ENCODE results near the gene TRIM13.

The TRIM13 gene

DNA sequence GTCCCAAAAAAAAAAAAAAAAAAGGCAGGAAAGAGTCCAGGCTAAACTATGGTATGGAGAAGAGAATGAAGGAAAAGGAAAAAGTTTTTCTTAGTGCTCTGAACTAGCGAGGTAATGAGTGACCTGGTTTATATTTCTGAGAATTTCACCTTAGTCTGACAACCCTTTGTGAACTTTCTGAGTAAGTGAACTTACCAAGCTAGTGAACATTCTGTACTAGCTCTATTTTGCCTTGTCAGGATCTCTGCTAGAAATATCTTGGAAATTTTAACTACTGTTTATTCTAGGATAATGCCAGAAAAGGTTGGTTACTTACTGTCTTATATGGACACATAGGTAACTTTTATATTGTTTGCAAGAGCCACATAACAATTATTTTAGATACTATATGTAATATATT lies 4.4 kb downstream of the TRIM13 start:
- Mint-ChIP-seq H3K36me3 (ENCODE audit: low read depth) (peaks cover 64% of the 10 kb centered on the region), H3K27me3 (ENCODE audit: low read depth) (no peaks in the 10 kb centered on the region), H3K4me3 (no peak overlapping the region), H3K4me1 (peaks cover 34% of the 10 kb centered on the region), H3K9me3 (no peaks in the 10 kb centered on the region), H3K27ac (peak overlapping the region in 2 of 3 experiments; percentile 29 to 76)
- TF ChIP-seq, protein P1, sequence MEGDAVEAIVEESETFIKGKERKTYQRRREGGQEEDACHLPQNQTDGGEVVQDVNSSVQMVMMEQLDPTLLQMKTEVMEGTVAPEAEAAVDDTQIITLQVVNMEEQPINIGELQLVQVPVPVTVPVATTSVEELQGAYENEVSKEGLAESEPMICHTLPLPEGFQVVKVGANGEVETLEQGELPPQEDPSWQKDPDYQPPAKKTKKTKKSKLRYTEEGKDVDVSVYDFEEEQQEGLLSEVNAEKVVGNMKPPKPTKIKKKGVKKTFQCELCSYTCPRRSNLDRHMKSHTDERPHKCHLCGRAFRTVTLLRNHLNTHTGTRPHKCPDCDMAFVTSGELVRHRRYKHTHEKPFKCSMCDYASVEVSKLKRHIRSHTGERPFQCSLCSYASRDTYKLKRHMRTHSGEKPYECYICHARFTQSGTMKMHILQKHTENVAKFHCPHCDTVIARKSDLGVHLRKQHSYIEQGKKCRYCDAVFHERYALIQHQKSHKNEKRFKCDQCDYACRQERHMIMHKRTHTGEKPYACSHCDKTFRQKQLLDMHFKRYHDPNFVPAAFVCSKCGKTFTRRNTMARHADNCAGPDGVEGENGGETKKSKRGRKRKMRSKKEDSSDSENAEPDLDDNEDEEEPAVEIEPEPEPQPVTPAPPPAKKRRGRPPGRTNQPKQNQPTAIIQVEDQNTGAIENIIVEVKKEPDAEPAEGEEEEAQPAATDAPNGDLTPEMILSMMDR (IDR thresholded peaks at IDR 0.05; ENCODE audit: unreplicated experiment in 3 of 3), result no peak

DNA sequence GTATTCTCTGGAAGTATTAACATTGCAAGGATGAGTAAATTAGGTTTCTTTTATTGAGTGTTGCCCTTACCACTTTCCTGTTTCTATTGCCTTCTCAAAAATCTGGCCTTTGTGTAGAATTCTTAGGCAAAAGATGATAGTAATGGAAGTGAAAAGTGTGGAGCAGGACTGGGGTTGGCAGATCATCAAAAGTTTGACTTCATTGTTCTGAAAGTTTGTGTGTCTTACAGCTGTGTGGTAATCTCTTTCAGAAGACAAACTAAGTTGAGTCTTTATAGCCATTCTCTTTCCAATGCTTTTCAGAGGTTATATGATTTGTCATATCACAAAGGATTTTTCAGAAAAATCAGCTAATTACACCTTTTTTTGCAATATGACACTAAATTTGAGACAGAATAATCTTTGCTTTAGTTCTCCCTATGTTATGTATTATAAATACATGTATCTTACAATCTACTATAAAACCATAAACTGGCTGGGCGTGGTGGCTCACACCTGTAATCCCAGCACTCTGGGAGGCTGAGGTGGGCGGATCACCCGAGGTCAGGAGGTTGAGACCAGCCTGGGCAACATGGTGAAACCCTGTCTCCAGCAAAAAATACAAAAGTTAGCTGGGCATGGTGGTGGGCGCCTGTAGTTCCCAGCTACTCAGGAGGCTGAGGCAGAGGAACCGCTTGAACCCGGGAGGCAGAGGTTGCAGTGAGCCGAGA lies 9.7 kb downstream of the TRIM13 start:
- H3K4me1 Mint-ChIP-seq, result peaks cover 7% of the 10 kb centered on the region
- peaks cover 83% of the 10 kb centered on the region for H3K36me3 Mint-ChIP-seq (ENCODE audit: low read depth)
- H3K4me3 Mint-ChIP-seq, result no peak overlapping the region
- TF ChIP-seq, protein P1 (IDR thresholded peaks at IDR 0.05; ENCODE audit: unreplicated experiment in 3 of 3), result no peak
- H3K9me3 Mint-ChIP-seq, result no peaks in the 10 kb centered on the region
- peak overlapping the region in 1 of 3 experiments; percentile 67 for H3K27ac Mint-ChIP-seq
- H3K27me3 Mint-ChIP-seq (ENCODE audit: low read depth), result no peaks in the 10 kb centered on the region

DNA sequence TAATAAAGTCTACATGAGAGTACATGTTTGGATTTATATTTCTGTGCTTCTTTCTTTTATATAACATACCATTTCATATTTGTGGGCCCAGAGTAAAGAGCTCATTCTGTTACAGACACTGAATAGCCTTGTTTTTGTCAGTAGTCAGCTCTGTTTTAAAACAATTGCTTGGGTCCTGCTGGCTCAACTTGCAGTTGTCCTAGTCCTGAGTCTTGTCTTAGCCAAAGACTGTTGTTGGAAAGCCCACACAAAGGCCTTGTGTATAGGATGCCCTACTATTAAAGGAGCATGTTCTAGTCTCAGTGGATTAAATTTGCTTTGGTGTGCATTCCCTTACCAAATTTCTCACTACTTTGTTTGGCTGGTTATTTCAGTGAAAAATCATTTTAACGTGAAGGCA lies 14.6 kb downstream of the TRIM13 start:
- Mint-ChIP-seq H3K4me3 (no peak overlapping the region), H3K4me1 (peaks cover 24% of the 10 kb centered on the region), H3K9me3 (no peaks in the 10 kb centered on the region), H3K36me3 (ENCODE audit: low read depth) (peaks cover 82% of the 10 kb centered on the region), H3K27me3 (ENCODE audit: low read depth) (no peaks in the 10 kb centered on the region), H3K27ac (no peak overlapping the region)
- TF ChIP-seq, protein P1 (IDR thresholded peaks at IDR 0.05; ENCODE audit: unreplicated experiment in 3 of 3), result no peak

DNA sequence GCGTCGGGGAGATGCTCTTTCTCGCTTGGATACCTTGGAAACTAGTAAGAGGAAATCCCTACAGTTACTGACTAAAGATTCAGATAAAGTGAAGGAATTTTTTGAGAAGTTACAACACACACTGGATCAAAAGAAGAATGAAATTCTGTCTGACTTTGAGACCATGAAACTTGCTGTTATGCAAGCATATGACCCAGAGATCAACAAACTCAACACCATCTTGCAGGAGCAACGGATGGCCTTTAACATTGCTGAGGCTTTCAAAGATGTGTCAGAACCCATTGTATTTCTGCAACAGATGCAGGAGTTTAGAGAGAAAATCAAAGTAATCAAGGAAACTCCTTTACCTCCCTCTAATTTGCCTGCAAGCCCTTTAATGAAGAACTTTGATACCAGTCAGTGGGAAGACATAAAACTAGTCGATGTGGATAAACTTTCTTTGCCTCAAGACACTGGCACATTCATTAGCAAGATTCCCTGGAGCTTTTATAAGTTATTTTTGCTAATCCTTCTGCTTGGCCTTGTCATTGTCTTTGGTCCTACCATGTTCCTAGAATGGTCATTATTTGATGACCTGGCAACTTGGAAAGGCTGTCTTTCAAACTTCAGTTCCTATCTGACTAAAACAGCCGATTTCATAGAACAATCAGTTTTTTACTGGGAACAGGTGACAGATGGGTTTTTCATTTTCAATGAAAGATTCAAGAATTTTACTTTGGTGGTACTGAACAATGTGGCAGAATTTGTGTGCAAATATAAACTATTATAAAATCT lies 15.7 kb downstream of the TRIM13 start:
- TF ChIP-seq, protein P1 (IDR thresholded peaks at IDR 0.05; ENCODE audit: unreplicated experiment in 3 of 3), result no peak
- no peaks in the 10 kb centered on the region for H3K27me3 Mint-ChIP-seq (ENCODE audit: low read depth)
- peaks cover 30% of the 10 kb centered on the region for H3K4me1 Mint-ChIP-seq
- H3K36me3 Mint-ChIP-seq (ENCODE audit: low read depth), result peaks cover 81% of the 10 kb centered on the region
- no peak overlapping the region for H3K4me3 Mint-ChIP-seq
- H3K9me3 Mint-ChIP-seq, result no peaks in the 10 kb centered on the region
- peak overlapping the region in 1 of 3 experiments; percentile 2 for H3K27ac Mint-ChIP-seq

DNA sequence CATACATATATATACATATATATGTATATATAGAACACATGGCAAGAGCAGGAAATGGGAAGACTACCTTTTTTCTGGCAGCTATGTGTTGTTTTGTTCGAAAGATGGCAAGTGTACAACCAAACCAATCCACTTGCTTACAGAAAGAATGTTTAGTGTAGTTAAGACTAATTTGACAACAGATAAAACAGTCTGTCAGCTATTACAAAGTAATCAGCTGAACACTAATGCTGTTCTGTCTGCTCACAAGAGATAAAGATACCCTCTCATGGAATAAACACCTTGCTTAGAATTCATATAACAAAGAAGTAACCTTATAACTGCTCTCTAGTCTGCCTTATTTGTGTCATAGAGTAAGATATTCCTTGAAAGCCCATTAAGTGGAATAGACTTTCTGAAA lies 17.5 kb downstream of the TRIM13 start:
- TF ChIP-seq, protein P1 (IDR thresholded peaks at IDR 0.05; ENCODE audit: unreplicated experiment in 3 of 3), result no peak
- peak overlapping the region in 1 of 3 experiments; percentile 63 for H3K27ac Mint-ChIP-seq
- H3K27me3 Mint-ChIP-seq (ENCODE audit: low read depth), result no peaks in the 10 kb centered on the region
- no peaks in the 10 kb centered on the region for H3K9me3 Mint-ChIP-seq
- H3K4me3 Mint-ChIP-seq, result no peak overlapping the region
- peaks cover 39% of the 10 kb centered on the region for H3K4me1 Mint-ChIP-seq
- H3K36me3 Mint-ChIP-seq (ENCODE audit: low read depth), result peaks cover 86% of the 10 kb centered on the region
